ENCODE results near the gene RNASEH2A. TPM values are rescaled to one million over a fixed set of nuclear protein-coding genes. Genes with fewer than 3 reads are reported as not detected.
A peak's percentile ranks its signal among the peaks of the same experiment; 100 is the strongest.

Gene RNASEH2A
- total and polyA plus RNA-seq, 2 of the 13 experiments (the other 11 are each of a cell fraction or from before 2014, with no cell fraction given): 25.1 to 35.8 TPM

- CTCF ChIA-PET (ENCODE audit: low intra/inter-chr PET ratio, low total read pairs): interaction anchor here (0.7 to 0.8 kb wide), 2 partner anchors 14 to 115 kb away, joined by 3 read pairs; no protein-coding TSS in a partner anchor
- peak within 1 kb of the TSS; percentile 81 for H3K27ac ChIP-seq (ENCODE audit: extremely low read length, insufficient read depth, low read length)
- POLR2A ChIA-PET: interaction anchor here (0.7 to 3.9 kb wide), 16 partner anchors 9 to 326 kb away, joined by 3 to 124 read pairs (median 12); partner anchors contain the start of genes GCDH, GET3, HOOK2 and MAN2B1
- H4K20me1 ChIP-seq (ENCODE audit: insufficient read depth, low read length): no peaks in the 10 kb centered on the region
- 0% methylated on average over 6 of the region's 73 CpGs for WGBS (ENCODE audit: low lambda C conversion rate)
- peak; percentile 56 for FAIRE-seq
- H3K4me1 ChIP-seq (ENCODE audit: insufficient read depth, low read length): peaks cover 60% of the 10 kb centered on the region
- in situ Hi-C loops (cut with HindIII; ENCODE audit: extremely low pct_ligation_motif_present, low pct_unique_long_range_greater_than_20kb): no loop called here
- no peaks in the 10 kb centered on the region for H3K36me3 ChIP-seq (replicated peaks in 1 of 2; ENCODE audit: control insufficient read depth in 1 of 2, insufficient read depth in 2 of 2, low read length in 2 of 2)
- ATAC-seq: peak; percentile 70
- peak within 1 kb of the TSS; percentile 77 to 87 (median 78) for H3K4me3 ChIP-seq (replicated peaks in 1 of 3; ENCODE audit: insufficient read depth in 1 of 3, low read depth in 2 of 3, low read length in 3 of 3)
- H3K79me2 ChIP-seq (ENCODE audit: insufficient read depth, low read length): peaks cover 8% of the 10 kb centered on the region
- BruUV-seq (replicated peaks): TSS peak; percentile 81
- no peaks in the 10 kb centered on the region for H3K9me3 ChIP-seq (ENCODE audit: low read length)
- H3K27me3 ChIP-seq (ENCODE audit: control insufficient read depth in 1 of 2, insufficient read depth in 2 of 2, low read length in 2 of 2): no peaks in the 10 kb centered on the region
- DNase-seq (ENCODE audit: low spot score): peak; percentile 88
- intact Hi-C loops (cut with micrococcal nuclease; ENCODE audit: unreplicated experiment): no loop called here
- no peak within 1 kb of the TSS for H2AFZ ChIP-seq (ENCODE audit: low read length)
- H3K4me2 ChIP-seq (ENCODE audit: low read depth, low read length): peak within 1 kb of the TSS; percentile 99
- H3K9ac ChIP-seq (ENCODE audit: insufficient read depth, low read depth, low read length): peak within 1 kb of the TSS; percentile 89
- no peak for TF ChIP-seq ZSCAN30 (CRISPR knock-in tag; IDR thresholded peaks at IDR 0.05)
- TF ChIP-seq, protein P1, sequence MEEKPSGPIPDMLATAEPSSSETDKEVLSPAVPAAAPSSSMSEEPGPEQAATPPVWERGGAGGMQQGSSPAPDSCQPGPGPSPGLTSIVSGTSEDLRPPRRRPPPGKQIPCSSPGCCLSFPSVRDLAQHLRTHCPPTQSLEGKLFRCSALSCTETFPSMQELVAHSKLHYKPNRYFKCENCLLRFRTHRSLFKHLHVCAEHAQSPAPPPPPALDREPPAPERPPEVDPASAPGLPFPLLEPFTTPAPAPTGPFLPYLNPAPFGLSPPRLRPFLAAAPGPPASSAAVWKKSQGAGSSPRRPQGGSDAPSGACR (CRISPR knock-in tag; IDR thresholded peaks at IDR 0.05): 0 out of 2 replicates have a peak, but pooled peaks have one; percentile 58
- TF ChIP-seq ZNF17 (CRISPR knock-in tag; IDR thresholded peaks at IDR 0.05): no peak
- no peak for TF ChIP-seq ZFP1 (CRISPR knock-in tag; IDR thresholded peaks at IDR 0.05)
- no peak for TF ChIP-seq CCAR2 (optimal IDR thresholded peaks at IDR 0.05; ENCODE audit: low read depth, low read length)
- TF ChIP-seq ZNF253 (CRISPR knock-in tag; IDR thresholded peaks at IDR 0.05; ENCODE audit: borderline replicate concordance): no peak
- TF ChIP-seq KDM1A (CRISPR knock-in tag; IDR thresholded peaks at IDR 0.05): no peak
- TF ChIP-seq MEF2D (CRISPR knock-in tag; IDR thresholded peaks at IDR 0.05): 0 out of 2 replicates have a peak, but pooled peaks have one; percentile 24
- no peak; the same call in 1 of the 2 replicates for TF ChIP-seq CAMTA2 (CRISPR knock-in tag; IDR thresholded peaks at IDR 0.05; ENCODE audit: borderline replicate concordance)
- no peak for TF ChIP-seq ZNF160 (CRISPR knock-in tag; IDR thresholded peaks at IDR 0.05)
- TF ChIP-seq PATZ1 (CRISPR knock-in tag; IDR thresholded peaks at IDR 0.05): peak; percentile 98
- no peak for TF ChIP-seq FOXP1 (IDR thresholded peaks at IDR 0.05)
- peak; percentile 69 for TF ChIP-seq FOXP1 (CRISPR knock-in tag; IDR thresholded peaks at IDR 0.05)
- no peak for TF ChIP-seq SUZ12 (IDR thresholded peaks at IDR 0.05; ENCODE audit: low read depth, low read length)
- no peak for TF ChIP-seq FUBP1 (CRISPR knock-in tag; IDR thresholded peaks at IDR 0.05; ENCODE audit: borderline replicate concordance)
- TF ChIP-seq, protein P2, sequence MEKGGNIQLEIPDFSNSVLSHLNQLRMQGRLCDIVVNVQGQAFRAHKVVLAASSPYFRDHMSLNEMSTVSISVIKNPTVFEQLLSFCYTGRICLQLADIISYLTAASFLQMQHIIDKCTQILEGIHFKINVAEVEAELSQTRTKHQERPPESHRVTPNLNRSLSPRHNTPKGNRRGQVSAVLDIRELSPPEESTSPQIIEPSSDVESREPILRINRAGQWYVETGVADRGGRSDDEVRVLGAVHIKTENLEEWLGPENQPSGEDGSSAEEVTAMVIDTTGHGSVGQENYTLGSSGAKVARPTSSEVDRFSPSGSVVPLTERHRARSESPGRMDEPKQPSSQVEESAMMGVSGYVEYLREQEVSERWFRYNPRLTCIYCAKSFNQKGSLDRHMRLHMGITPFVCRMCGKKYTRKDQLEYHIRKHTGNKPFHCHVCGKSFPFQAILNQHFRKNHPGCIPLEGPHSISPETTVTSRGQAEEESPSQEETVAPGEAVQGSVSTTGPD (CRISPR knock-in tag; IDR thresholded peaks at IDR 0.05): no peak
- TF ChIP-seq TP53 (CRISPR knock-in tag; conservative IDR thresholded peaks at IDR 0.05): no peak
- peak; percentile 53 for TF ChIP-seq PTBP1 (IDR thresholded peaks at IDR 0.05; ENCODE audit: low read depth, low read length, poor library complexity, severe bottlenecking)
- no peak for TF ChIP-seq SOX6 (IDR thresholded peaks at IDR 0.05)
- TF ChIP-seq SOX6 (CRISPR knock-in tag; IDR thresholded peaks at IDR 0.05): peak; percentile 63
These were observed 14.9 kb upstream of the RNASEH2A start, which contains the start of gene JUNB for GRCh38 chr19:12791345-12792050. TSS of gene JUNB (plus strand) at chr19:12791486. CDS start at chr19:12791772, 286 bp downstream.
